HL-60 (cell line): ENCODE results near the gene NBAS.

Experiments used
- GABPA ChIP-seq: IDR thresholded peaks from 2 replicates; pipeline ENCODE4 v1.6.1; 2012; ENCODE audit warnings: low read depth
- POLR2AphosphoS5 ChIP-seq: IDR thresholded peaks from 2 replicates; pipeline ENCODE4 v1.6.1; 2012; ENCODE audit warnings: low read depth
- SPI1 ChIP-seq: IDR thresholded peaks from 2 replicates; pipeline ENCODE4 v1.6.1; 2012; ENCODE audit warnings: low read depth, mild to moderate bottlenecking, borderline replicate concordance
- TF ChIP-seq, protein P1 (sequence below): IDR thresholded peaks from one replicate; pipeline ENCODE4 v1.5.1; 2011; ENCODE audit warnings: low read length, control low read depth, inconsistent platforms; ENCODE audit not compliant: insufficient read depth

DNA sequence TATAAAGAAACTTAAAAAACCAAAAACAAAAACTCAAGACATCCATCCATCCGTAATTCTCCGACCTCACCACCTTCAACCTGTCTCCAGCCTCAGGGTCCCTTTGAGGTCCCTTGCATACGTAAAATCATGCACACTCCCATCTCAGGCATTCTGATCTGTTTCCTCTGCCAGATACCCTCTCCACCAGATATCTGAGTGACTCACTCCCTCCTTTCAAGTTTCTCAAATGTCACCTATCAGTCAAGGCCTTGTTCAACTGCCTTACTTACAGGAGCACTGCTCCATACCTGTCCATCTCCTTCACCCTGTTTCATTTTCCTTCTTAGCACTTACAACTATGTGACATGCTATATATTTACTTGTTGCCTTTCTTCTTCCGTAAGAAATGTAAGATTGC lies 369.3 kb downstream of the NBAS start:
- TF ChIP-seq, protein P1, sequence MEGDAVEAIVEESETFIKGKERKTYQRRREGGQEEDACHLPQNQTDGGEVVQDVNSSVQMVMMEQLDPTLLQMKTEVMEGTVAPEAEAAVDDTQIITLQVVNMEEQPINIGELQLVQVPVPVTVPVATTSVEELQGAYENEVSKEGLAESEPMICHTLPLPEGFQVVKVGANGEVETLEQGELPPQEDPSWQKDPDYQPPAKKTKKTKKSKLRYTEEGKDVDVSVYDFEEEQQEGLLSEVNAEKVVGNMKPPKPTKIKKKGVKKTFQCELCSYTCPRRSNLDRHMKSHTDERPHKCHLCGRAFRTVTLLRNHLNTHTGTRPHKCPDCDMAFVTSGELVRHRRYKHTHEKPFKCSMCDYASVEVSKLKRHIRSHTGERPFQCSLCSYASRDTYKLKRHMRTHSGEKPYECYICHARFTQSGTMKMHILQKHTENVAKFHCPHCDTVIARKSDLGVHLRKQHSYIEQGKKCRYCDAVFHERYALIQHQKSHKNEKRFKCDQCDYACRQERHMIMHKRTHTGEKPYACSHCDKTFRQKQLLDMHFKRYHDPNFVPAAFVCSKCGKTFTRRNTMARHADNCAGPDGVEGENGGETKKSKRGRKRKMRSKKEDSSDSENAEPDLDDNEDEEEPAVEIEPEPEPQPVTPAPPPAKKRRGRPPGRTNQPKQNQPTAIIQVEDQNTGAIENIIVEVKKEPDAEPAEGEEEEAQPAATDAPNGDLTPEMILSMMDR: no peak
- TF ChIP-seq POLR2AphosphoS5 (no peak), GABPA (no peak), SPI1 (no peak)
